MV-4-11 (cell line): Measurements from ENCODE around the gene DENND6B.
"Not testable (repeated sequence)": the region's sequence is repeated elsewhere in the genome, so short reads cannot be mapped to it uniquely, and the experiment has no call there.

Experiments
- DNase-seq: peaks from one replicate; lab custom pipeline; 2025; lab: John Stamatoyannopoulos, UW

DENND6B gene

DNA sequence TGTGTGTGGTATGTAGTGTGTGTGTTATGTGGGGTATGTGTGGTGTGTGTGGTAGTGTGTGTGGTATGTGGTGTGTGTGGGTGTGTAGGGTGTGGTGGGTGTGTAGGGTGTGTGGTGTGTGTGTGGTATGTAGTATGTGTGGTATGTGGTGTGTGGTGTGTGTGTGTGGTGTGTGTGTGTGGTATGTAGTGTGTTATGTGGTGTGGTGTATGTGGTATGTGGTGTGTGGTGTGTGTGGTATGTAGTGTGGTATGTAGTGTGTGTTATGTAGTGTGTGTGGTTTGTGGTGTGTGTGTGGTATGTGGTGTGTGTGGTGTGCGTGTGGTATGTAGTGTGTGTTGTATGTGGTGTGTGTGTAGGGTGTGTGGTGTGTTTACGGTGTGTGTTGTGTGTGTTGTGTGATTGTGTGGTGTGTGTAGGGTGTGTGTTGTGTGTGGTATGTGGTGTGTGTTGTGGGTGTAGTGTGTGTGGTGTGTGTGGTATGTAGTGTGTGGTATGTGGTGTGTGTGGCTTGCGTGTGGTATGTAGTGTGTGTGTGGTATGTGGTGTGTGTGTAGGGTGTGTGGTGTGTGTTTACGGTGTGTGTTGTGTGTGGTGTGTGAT, 12.1 kb upstream of the DENND6B start:
- DNase-seq = no peak

DNA sequence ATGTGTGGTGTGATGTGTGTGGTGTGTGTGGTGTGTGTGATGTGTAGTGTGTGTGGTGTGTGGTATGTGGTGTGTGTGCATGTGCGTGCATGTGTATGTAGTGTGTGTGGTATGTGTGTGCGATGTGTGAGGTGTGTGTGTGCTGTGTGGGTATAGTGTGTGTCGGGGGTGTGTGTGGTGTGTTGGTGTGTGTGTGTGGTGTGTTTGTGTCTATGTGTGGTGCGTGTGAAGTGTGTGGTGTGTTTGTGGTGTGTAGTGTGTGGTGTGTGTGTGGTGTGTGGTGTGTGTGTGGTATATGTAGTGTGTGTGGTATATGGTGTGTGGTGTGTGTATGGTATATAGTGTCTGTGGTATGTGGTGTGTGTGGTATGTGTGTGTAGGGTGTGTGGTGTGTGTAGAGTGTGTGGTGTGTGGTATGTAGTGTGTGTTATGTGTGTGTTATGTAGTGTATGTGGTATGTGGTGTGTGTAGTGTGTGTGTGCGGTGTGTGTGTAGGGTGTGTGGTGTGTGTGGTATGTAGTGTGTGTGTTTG, 11.3 kb upstream of the DENND6B start:
- no peak for DNase-seq

DNA sequence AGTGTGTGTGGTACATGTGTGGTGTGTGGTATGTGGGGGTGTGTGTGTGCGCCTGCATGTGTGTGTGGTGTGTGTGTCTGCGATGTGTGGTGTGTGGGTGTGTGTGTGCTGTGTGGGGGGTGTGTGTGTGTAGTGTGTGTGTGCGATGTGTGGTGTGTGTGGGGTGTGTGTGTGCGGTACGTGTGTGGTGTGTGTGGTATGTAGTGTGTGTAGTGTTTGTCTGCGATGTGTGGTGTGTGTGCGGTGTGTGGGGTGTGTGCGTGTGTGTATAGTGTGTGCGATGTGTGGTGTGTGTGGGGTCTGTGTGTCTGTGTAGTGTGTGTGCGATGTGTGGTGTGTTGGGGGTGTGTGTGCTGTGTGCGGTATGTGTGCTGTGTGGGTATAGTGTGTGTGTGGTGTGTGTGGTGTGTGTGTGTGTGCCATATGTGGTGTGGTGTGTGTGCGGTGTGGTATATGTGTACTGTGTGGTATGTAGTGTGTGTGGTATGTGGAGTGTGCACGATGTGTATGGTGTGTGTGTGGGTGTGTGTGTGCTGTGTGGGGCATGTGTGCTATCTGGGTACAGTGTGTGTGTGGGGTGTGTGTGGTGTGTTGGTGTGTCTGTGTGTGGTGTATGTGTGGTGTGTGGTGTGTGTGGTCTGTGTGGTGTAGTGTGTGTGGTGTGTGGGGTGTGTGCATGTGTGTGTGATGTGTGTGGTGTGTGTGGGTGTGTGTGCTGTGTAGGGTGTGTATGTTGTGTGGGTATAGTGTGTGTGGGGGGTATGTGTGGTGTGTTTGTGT, 10.6 kb upstream of the DENND6B start:
- DNase-seq = no peak

GRCh38 chr22:50334433-50334832, 7.6 kb upstream of the DENND6B start:
- not testable (repeated sequence) for DNase-seq

DNA sequence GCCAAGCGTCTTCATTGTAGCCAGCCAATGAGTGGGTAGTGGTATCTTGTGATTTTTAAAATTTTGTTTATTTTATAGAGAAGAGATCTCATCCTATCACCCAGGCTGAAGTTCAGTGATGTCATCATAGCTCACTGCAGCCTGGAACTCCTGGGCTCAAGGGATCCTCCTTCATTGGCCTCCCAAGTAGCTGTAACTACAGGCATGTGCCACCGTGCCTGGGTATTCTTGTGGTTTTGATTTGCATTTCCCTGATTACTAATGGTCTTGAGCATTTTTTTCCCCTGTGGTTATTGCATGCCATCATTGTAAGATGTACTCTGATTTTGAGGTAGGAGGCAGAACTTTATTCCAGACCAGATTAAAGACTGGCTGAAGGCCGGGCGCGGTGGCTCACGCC, 2.4 kb upstream of the DENND6B start:
- peak; percentile 10 for DNase-seq

GRCh38 chr22:50327711-50328019, 853 bp upstream of the DENND6B start:
- DNase-seq = no peak

DNA sequence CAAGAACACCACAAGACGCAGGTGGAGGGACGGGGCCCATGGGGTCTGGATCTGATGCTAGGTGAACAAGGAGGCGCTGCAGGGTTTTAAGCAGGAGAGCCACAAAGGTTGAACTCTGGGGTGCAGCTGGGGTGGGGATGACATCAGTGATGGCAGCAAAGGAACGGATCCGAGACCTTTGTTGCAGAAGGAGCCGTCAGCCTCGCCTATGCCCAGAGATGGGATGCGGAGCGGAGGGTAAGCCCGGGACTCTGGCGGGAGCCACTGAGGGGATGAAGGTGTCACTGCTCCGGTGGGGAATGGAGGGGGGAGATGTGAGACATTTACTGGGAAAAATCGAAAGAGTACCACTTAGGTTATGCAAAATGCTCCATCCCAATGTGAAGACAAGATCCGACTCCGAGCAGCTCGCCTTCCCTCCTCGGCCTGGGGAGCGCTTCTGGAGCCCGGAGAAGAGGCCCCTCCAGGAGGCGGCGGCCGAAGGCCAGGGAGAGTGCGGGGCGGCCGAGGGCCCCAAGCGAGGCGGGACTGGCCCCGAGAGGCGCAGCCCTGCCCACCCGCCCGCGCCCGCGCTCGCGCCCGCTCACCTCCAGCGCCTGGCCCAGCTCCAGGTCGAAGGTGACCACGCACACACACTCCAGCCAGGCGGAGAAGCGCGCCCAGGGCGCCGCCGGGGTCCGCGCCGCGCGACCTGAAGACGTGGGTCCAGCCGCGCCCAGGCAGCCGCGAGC, 422 bp downstream of the DENND6B start:
- no peak for DNase-seq

- DNase-seq = peak; percentile 49
Measured at GRCh38 chr22:50325444-50326224, 1.2 kb downstream of the DENND6B start.

GRCh38 chr22:50323900-50324299, 2.9 kb downstream of the DENND6B start:
- no peak for DNase-seq

DNA sequence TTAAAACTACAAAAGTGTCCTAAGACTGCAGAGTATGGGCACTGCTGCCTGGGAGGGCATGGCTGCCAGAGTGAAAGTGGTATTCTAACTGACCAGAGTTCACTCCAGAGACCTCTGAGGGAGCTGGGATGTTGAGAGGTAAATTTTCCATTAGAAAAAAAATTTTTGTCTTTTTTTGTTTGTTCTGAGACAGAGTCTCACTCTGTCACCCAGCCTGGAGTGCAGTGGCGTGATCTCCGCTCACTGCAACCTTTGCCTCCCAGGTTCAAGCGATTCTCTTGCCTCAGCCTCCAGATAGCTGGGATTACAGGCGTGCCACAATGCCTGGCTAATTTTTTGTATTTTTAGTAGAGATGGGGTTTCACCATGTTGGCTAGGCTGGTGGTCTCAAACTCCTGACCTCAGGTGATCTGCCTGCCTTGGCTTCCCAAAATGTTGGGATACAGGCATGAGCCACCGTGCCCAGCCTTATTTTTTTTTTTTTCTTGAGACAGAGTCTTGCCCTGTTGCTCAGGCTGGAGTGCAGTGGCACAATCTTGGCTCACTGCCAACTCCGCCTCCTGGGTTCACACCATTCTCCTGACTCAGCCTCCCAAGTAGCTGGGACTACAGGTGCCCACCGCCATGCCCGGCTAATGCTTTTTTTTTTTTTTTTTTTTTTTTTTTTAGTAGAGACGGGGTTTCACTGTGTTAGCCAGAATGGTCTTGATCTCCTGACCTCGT, 4.3 kb downstream of the DENND6B start:
- not testable (repeated sequence) for DNase-seq

- no peak for DNase-seq
Measured at GRCh38 chr22:50320671-50321325, 6.0 kb downstream of the DENND6B start.

DNA sequence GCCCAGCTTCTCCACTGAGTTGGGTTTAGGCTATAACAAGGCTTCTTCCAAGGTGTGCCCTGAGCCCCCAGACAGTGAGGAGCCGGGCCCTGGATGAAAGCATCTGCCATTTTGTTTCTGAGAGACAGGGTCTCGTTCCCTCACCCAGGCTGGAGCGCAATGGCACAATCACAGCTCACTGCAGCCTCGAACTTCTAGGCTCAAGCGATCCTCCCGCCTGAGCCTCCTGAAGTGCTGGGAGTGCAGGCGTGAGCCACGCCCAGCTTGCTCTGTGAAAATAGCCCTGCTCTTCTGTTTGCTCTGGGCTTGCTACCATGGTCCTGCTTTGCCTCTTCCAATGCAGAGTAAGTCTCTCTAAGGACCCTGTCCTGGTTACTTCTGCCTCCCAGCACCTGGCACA, 6.7 kb downstream of the DENND6B start:
- DNase-seq = no peak

DNA sequence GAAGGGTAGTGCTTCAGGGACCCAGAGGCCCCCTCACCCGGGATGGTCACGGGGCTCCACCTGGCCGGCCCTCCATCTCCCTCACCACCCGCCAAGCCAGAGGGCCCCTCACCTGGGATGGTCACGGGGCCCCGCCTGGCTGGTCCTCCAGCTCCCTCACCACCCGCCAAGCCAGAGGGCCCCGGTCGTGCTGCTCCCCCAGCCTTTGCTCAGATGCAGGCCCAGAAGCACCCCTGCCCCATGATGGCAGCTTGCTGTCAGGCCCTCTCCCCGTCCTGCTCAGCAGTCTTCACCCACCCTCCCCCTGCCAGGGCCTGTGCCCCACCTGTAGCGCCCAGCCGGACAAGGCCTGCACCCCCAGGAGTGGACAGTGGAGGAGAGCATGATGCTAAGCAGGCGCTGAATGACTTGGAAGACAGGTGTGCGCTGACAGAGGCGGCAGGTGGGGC, 7.3 kb downstream of the DENND6B start:
- no peak for DNase-seq

GRCh38 chr22:50318698-50319411, 8.0 kb downstream of the DENND6B start:
- no peak for DNase-seq

GRCh38 chr22:50318356-50318697, 8.5 kb downstream of the DENND6B start:
- DNase-seq = no peak

- DNase-seq = no peak
Measured at GRCh38 chr22:50317674-50318073, 9.1 kb downstream of the DENND6B start.

DNA sequence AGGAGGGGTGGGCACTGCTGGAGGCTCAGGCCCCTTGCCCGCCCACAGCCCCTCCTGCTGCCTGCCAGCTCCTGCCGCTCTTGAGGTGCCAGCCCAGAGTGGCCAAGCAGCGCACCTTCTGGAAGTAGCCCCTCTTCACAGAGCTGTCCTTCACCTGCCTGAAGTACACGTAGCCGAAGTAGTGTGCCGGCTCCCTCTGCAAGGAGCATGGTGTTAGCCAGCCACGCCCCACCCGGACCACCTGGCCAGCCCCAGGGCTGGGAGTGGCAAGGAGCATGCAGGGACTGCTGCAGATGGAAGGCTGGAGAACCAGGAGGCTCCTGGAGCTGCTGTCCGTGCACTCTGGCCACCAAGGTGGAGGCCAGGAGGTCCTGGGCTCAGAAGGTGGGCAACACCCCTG, 9.6 kb downstream of the DENND6B start:
- no peak for DNase-seq

DNA sequence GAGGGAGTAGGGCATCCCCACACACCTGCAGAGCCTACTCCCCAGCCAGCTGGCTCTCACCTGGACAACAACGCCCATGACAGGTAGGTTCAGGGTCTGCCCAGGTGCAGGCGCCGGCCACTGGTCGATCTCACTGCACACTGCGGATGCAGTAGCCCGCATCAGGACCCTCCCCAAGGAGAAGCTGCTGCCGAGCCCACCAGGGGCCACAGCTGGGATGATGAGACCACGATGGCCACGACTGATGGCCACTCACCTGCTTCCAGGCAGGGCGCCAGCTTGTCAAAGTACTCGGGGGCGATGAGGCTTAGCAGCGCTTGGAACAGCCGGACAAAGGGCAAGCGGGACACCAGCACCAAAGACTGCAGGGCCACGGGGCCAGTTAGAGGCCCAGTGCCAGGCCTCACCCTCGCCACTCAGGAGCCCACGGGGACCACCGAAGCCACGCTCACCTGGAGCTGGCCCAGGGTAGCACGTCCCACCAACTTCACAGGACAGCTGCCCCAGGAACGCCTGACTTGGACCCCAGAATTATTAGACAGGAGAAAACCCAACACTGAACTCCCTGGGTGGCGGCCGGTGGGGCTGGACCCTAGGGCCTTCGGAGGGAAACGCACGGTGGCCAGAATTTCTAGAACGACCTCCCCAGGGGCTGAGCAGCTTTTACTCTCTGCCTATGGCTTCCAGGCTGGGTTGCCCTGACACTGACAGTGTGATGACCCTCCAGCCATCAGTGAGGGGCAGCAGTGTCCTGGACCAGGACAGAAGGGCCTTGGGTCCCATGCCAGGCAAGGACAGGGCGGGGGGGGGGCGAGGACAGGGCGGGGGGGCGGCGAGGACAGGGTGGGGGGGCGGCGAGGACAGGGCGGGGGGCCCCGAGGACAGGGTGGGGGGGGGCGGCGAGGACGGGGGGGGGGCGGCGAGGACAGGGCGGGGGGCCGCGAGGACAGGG, 10.4 kb downstream of the DENND6B start:
- no peak for DNase-seq
